HL-60 (cell line): ENCODE results near the gene MEIKIN.

Source experiments
- CTCF ChIP-seq: IDR thresholded peaks from one replicate; pipeline ENCODE4 v1.5.1; 2011; ENCODE audit warnings: low read length, control low read depth, inconsistent platforms; ENCODE audit not compliant: insufficient read depth
- GABPA ChIP-seq: IDR thresholded peaks from 2 replicates; pipeline ENCODE4 v1.6.1; 2012; ENCODE audit warnings: low read depth
- POLR2AphosphoS5 ChIP-seq: IDR thresholded peaks from 2 replicates; pipeline ENCODE4 v1.6.1; 2012; ENCODE audit warnings: low read depth
- REST ChIP-seq: IDR thresholded peaks from 2 replicates; pipeline ENCODE4 v1.6.1; 2012; ENCODE audit warnings: low read depth; ENCODE audit not compliant: insufficient replicate concordance
- SPI1 ChIP-seq: IDR thresholded peaks from 2 replicates; pipeline ENCODE4 v1.6.1; 2012; ENCODE audit warnings: low read depth, mild to moderate bottlenecking, borderline replicate concordance

GRCh38 chr5:131968396-131968954, 23.0 kb upstream of the MEIKIN start:
- no peak for TF ChIP-seq CTCF
- no peak for TF ChIP-seq POLR2AphosphoS5
- peak; percentile 86 for TF ChIP-seq REST
- TF ChIP-seq GABPA: no peak
- TF ChIP-seq SPI1: no peak
